HepG2 (cell line): ENCODE measurements around the gene DRAXIN. TPM values are rescaled to one million over a fixed set of nuclear protein-coding genes. Genes with fewer than 3 reads are reported as not detected.

Source experiments
- AGO1 ChIP-seq: fragments of 200-400 bp; formaldehyde crosslinking; IDR thresholded peaks from 2 replicates; pipeline ENCODE4 v1.6.1; 2017; ENCODE audit warnings: mild to moderate bottlenecking, low read depth, low read length, moderate library complexity; ENCODE audit not compliant: poor library complexity, severe bottlenecking
- CENPT ChIP-seq: sonication (generic); formaldehyde crosslinking; IDR thresholded peaks from 2 replicates; pipeline ENCODE4 v1.8.0; 2022; ENCODE audit warnings: low read depth, mild to moderate bottlenecking, moderate library complexity, missing genetic modification reagents
- CREB3 ChIP-seq: sonication (generic); formaldehyde crosslinking; IDR thresholded peaks from 2 replicates; pipeline ENCODE4 v1.5.0; 2020; ENCODE audit warnings: missing genetic modification reagents
- DMAP1 ChIP-seq: IDR thresholded peaks from 2 replicates; pipeline ENCODE4 v1.6.1; 2016
- FLYWCH1 ChIP-seq: sonication (generic); formaldehyde crosslinking; IDR thresholded peaks from 2 replicates; pipeline ENCODE4 v1.8.1; 2023; ENCODE audit warnings: mild to moderate bottlenecking, missing genetic modification reagents
- JARID2 ChIP-seq: sonication (generic); formaldehyde crosslinking; IDR thresholded peaks from 2 replicates; pipeline ENCODE4 v1.8.1; 2023; ENCODE audit warnings: missing genetic modification reagents, inconsistent platforms; ENCODE audit not compliant: insufficient replicate concordance
- MED1 ChIP-seq: sonication (generic); formaldehyde crosslinking; IDR thresholded peaks from 2 replicates; pipeline ENCODE4 v1.4.0; 2020; ENCODE audit warnings: missing genetic modification reagents
- MLX ChIP-seq: IDR thresholded peaks from 2 replicates; pipeline ENCODE4 v1.6.1; 2016
- NR1H2 ChIP-seq: sonication (generic); formaldehyde crosslinking; IDR thresholded peaks from 2 replicates; pipeline ENCODE4 v1.8.1; 2022; ENCODE audit warnings: low read depth, missing genetic modification reagents, borderline replicate concordance
- TGIF2 ChIP-seq: IDR thresholded peaks from 2 replicates; pipeline ENCODE4 v1.6.1; 2016; ENCODE audit warnings: control low read depth, missing compliant biosample characterization
- TRIM22 ChIP-seq: fragments of 450-650 bp; IDR thresholded peaks from 2 replicates; pipeline ENCODE4 v1.6.1; 2017
- USF2 ChIP-seq, 2 experiments: sonication (generic) in 1 of 2; formaldehyde crosslinking in 1 of 2; IDR thresholded peaks; 2 replicates each; pipeline versions ENCODE4 v1.5.1 to v1.6.1; 2011 to 2020; ENCODE audit warnings: borderline replicate concordance in 1 of 2, low read depth in 1 of 2, low read length in 1 of 2, mild to moderate bottlenecking in 1 of 2, missing genetic modification reagents in 1 of 2, moderate library complexity in 1 of 2
- XBP1 ChIP-seq: sonication (generic); formaldehyde crosslinking; IDR thresholded peaks from 2 replicates; pipeline ENCODE4 v1.5.0; 2020; ENCODE audit warnings: missing genetic modification reagents
- ZNF280D ChIP-seq: sonication (generic); formaldehyde crosslinking; IDR thresholded peaks from 2 replicates; pipeline ENCODE4 v1.5.1; 2020; ENCODE audit warnings: mild to moderate bottlenecking, missing genetic modification reagents
- ZNF354B ChIP-seq: sonication (generic); formaldehyde crosslinking; IDR thresholded peaks from 2 replicates; pipeline ENCODE4 v1.8.0; 2022; ENCODE audit warnings: mild to moderate bottlenecking, missing genetic modification reagents
- ZNF451 ChIP-seq: sonication (generic); formaldehyde crosslinking; IDR thresholded peaks from 2 replicates; pipeline ENCODE4 v1.5.0; 2020; ENCODE audit warnings: mild to moderate bottlenecking, missing genetic modification reagents
- ZNF510 ChIP-seq: sonication (generic); formaldehyde crosslinking; IDR thresholded peaks from 2 replicates; pipeline ENCODE4 v1.4.0; 2020; ENCODE audit warnings: low read depth, mild to moderate bottlenecking, missing genetic modification reagents
- ZNF556 ChIP-seq: sonication (generic); formaldehyde crosslinking; IDR thresholded peaks from 2 replicates; pipeline ENCODE4 v1.4.0; 2020; ENCODE audit warnings: mild to moderate bottlenecking, missing genetic modification reagents, borderline replicate concordance
- ZNF619 ChIP-seq: sonication (generic); formaldehyde crosslinking; IDR thresholded peaks from 2 replicates; pipeline ENCODE4 v1.4.0; 2020; ENCODE audit warnings: mild to moderate bottlenecking, missing genetic modification reagents
- ZNF639 ChIP-seq: conservative IDR thresholded peaks from 2 replicates; pipeline ENCODE4 v1.6.1; 2018; ENCODE audit warnings: missing genetic modification reagents
- polyA plus RNA-seq, 8 experiments: library from polyadenylated mRNA; depleted of rRNA in 3 of 8; stranded (reverse) in 7 of 8; unstranded in 1 of 8; fragments of >200 nt; fragmentation: Illumina TruSeq in 4 of 8; extraction: Trizol in 4 of 8; gene quantifications; 2 replicates each; pipeline versions ENCODE4 v1.2.1 to v1.2.3, GENCODE V29; 2011 to 2016; ENCODE audit warnings: low read depth in 4 of 8, missing spikeins in 1 of 8, mixed read lengths in 1 of 8; ENCODE audit not compliant: insufficient read depth in 1 of 8
- total RNA-seq, 5 experiments: library from RNA; depleted of rRNA; stranded (reverse); fragments of >200 nt; fragmentation: Illumina TruSeq; extraction: Trizol; gene quantifications; 2 replicates each; pipeline ENCODE4 v1.2.3, GENCODE V29; 2016; ENCODE audit warnings: low read depth in 1 of 5

Gene DRAXIN
- total and polyA plus RNA-seq, 2 of the 13 experiments (the other 11 are each of a cell fraction or from before 2014, with no cell fraction given), result 0.02 TPM; not detected in 1

GRCh38 chr1:11681071-11681771 lies 10.3 kb upstream of the DRAXIN start, which contains the start of gene MAD2L2 (continued):
- TF ChIP-seq ZNF280D (CRISPR knock-in tag) (no peak), JARID2 (CRISPR knock-in tag) (no peak), ZNF451 (CRISPR knock-in tag) (peak; percentile 81), TGIF2 (CRISPR knock-in tag) (peak; percentile 79; the same call in 1 of the 2 replicates), AGO1 (no peak), FLYWCH1 (CRISPR knock-in tag) (no peak), ZNF354B (no peak), MLX (no peak), USF2 (IDR thresholded peaks at IDR 0.05; ENCODE audit: low read depth, low read length) (no peak), USF2 (CRISPR knock-in tag; IDR thresholded peaks at IDR 0.05; ENCODE audit: borderline replicate concordance) (no peak; the same call in 1 of the 2 replicates), ZNF556 (CRISPR knock-in tag) (peak; percentile 66; the same call in 1 of the 2 replicates), TRIM22 (no peak), ZNF510 (CRISPR knock-in tag) (no peak), CENPT (CRISPR knock-in tag) (no peak), ZNF639 (CRISPR knock-in tag) (peak; percentile 96), DMAP1 (CRISPR knock-in tag) (no peak; the same call in 1 of the 2 replicates), CREB3 (CRISPR knock-in tag) (0 out of 2 replicates have a peak, but pooled peaks have one; percentile 2), XBP1 (CRISPR knock-in tag) (no peak), ZNF619 (CRISPR knock-in tag) (no peak), NR1H2 (CRISPR knock-in tag) (no peak), MED1 (CRISPR knock-in tag) (no peak)
